ENCODE results near the gene AOPEP.

DNA sequence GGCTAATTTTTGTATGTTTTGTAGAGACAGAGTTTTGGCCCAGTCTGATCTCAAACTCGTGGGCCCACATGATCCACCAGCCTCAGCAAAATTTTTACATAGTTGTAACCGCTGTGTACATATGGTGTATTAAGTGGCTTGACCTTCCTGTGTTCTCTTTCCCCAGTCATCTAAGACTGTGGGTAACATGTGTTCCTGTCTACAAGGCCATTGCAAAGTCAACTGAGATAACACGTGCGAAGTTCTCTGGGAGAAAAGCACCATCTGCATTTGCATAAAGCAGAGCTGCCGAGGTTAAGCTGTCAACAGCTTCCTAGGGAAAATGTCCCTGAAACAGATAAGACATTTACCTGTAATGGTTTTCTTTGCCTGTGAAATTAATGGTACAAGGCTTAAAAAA, 317.3 kb downstream of the AOPEP start:
- TF ChIP-seq, protein P1, sequence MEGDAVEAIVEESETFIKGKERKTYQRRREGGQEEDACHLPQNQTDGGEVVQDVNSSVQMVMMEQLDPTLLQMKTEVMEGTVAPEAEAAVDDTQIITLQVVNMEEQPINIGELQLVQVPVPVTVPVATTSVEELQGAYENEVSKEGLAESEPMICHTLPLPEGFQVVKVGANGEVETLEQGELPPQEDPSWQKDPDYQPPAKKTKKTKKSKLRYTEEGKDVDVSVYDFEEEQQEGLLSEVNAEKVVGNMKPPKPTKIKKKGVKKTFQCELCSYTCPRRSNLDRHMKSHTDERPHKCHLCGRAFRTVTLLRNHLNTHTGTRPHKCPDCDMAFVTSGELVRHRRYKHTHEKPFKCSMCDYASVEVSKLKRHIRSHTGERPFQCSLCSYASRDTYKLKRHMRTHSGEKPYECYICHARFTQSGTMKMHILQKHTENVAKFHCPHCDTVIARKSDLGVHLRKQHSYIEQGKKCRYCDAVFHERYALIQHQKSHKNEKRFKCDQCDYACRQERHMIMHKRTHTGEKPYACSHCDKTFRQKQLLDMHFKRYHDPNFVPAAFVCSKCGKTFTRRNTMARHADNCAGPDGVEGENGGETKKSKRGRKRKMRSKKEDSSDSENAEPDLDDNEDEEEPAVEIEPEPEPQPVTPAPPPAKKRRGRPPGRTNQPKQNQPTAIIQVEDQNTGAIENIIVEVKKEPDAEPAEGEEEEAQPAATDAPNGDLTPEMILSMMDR (conservative IDR thresholded peaks at IDR 0.05 in 1 of 2, IDR thresholded peaks at IDR 0.05 in 1 of 2; ENCODE audit: low read depth in 1 of 2, low read length in 2 of 2) = no peak
- no peak for TF ChIP-seq EZH2 (IDR thresholded peaks at IDR 0.05; ENCODE audit: low read length, missing control alignments)
